DND-41 (cell line): Measurements from ENCODE around the gene DSCAM.

Experiments
- EZH2 ChIP-seq: IDR thresholded peaks from 3 replicates; pipeline ENCODE4 v1.6.1; 2012; ENCODE audit warnings: borderline replicate concordance, low read depth, mild to moderate bottlenecking, moderate library complexity, low read length, inconsistent platforms; ENCODE audit not compliant: severe bottlenecking
- TF ChIP-seq, protein P1 (sequence below): IDR thresholded peaks from 2 replicates; pipeline ENCODE4 v1.5.1; 2012; ENCODE audit warnings: borderline replicate concordance, low read length, moderate library complexity, mild to moderate bottlenecking; ENCODE audit not compliant: poor library complexity, severe bottlenecking; ENCODE audit errors: extremely low read depth

DNA sequence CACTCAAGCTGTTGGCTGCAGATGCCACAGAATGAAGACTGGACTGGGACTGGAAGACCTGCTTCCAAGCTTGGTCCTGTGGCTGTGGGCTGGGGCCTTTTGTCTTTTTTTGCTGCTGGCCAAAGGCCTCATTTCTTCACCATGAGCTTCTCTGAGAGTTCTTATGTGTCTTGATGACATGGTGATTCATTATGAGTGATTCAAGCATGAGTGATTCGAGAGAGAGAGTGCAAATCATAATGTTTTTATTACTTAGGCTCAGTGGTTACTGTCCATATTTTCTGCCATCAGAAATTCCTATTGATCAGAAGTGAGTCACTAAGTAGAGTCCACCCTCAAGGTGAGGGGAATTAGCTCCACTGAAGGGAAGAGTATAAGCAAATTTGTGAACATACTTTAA is 885.7 kb downstream of the DSCAM start:
- TF ChIP-seq, protein P1, sequence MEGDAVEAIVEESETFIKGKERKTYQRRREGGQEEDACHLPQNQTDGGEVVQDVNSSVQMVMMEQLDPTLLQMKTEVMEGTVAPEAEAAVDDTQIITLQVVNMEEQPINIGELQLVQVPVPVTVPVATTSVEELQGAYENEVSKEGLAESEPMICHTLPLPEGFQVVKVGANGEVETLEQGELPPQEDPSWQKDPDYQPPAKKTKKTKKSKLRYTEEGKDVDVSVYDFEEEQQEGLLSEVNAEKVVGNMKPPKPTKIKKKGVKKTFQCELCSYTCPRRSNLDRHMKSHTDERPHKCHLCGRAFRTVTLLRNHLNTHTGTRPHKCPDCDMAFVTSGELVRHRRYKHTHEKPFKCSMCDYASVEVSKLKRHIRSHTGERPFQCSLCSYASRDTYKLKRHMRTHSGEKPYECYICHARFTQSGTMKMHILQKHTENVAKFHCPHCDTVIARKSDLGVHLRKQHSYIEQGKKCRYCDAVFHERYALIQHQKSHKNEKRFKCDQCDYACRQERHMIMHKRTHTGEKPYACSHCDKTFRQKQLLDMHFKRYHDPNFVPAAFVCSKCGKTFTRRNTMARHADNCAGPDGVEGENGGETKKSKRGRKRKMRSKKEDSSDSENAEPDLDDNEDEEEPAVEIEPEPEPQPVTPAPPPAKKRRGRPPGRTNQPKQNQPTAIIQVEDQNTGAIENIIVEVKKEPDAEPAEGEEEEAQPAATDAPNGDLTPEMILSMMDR: no peak
- no peak for TF ChIP-seq EZH2
